Measurements from ENCODE around the gene KRT72.

Gene KRT72

DNA sequence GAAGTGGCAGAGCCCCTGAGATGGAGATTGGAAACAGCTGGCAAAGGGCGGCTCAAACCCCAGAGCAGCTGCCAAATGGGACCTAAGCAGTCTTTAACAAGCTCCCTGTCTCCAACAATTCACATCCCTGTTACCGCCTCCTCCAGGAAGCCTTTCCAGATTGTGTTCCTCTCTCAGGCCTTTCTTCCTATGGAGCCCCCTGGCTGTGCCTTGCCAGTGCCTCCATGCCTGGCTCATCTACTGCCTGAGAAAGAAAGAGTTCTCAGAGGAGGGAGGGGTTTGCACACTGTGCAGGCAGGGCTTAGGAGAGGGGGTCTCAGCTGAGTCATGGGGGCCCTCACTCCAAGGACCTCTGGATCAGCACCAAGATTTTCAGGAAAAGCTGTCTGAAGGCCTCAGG lies 18.8 kb downstream of the KRT72 start:
- Mint-ChIP-seq H3K4me1 (ENCODE audit: low read depth) (peaks cover 27% of the 10 kb centered on the region), H3K27me3 (ENCODE audit: low read depth) (no peaks in the 10 kb centered on the region), H3K27ac (no peak overlapping the region), H3K9me3 (no peaks in the 10 kb centered on the region), H3K36me3 (ENCODE audit: low read depth) (no peaks in the 10 kb centered on the region), H3K4me3 (no peak overlapping the region)

DNA sequence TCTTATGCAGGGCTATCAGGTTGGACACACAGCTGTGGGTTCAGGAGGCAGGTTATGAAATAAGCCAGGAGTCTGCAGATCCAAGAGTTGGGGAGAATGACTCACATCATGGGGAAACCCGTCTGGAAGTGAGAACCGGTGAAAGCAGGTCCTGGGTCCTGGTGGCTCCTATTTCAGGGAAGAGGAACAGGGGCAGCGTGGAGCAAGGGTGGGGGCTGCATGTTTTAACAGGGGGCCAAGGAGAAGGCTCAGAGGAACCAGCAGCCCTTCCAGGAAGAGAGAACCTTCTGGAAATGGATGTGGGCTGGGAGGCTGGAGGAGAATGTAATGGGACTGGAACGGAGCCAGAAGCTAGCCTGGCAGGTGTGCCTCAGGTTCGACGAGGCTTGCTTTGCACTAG lies 19.8 kb downstream of the KRT72 start:
- peaks cover 19% of the 10 kb centered on the region for H3K4me1 Mint-ChIP-seq (ENCODE audit: low read depth)
- no peaks in the 10 kb centered on the region for H3K36me3 Mint-ChIP-seq (ENCODE audit: low read depth)
- no peaks in the 10 kb centered on the region for H3K9me3 Mint-ChIP-seq
- no peak overlapping the region for H3K27ac Mint-ChIP-seq
- H3K27me3 Mint-ChIP-seq (ENCODE audit: low read depth): no peaks in the 10 kb centered on the region
- no peak overlapping the region for H3K4me3 Mint-ChIP-seq

DNA sequence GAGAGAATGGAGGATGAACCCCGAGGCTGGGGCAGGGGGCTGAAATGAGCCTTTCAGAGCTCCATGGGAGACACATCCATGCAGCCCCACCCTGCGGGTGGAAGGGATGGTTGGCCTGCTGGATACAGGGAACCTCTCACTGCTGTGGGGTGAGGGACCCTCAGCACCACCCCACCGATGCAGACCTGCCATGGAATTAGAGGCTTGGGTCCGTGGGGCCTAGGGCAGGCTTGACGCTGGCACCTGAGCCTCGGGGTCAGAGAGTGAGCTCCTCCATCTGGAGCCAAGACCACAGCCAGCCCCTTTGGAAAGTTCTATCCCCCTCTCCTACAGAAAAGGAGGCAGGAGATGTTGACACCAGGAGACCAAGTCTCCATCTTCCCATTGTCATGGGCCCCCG lies 20.2 kb downstream of the KRT72 start:
- no peaks in the 10 kb centered on the region for H3K27me3 Mint-ChIP-seq (ENCODE audit: low read depth)
- H3K27ac Mint-ChIP-seq: no peak overlapping the region
- no peaks in the 10 kb centered on the region for H3K36me3 Mint-ChIP-seq (ENCODE audit: low read depth)

DNA sequence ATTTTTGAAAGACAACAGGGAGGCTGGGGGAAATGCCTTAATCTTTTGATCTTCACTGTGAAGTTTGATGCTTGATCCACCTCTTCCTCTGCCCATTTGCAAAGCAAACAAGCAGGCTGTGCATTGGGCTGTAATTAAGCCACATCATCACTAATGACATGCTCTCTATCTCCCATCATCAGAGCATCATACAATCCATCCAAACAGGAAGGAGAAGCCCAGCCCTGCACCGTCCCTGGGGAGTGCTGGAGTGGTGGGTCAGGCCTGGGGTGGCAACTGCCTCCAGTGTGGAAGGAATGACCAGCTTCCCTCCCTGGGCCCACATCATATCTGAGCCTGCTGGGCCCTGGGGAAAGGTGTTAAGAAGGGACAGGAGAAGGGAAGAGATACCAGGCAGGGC lies 20.8 kb downstream of the KRT72 start:
- no peaks in the 10 kb centered on the region for H3K36me3 Mint-ChIP-seq (ENCODE audit: low read depth)
- H3K27me3 Mint-ChIP-seq (ENCODE audit: low read depth): no peaks in the 10 kb centered on the region
- H3K9me3 Mint-ChIP-seq: no peaks in the 10 kb centered on the region

More for the DNA sequence above, 20.2 kb downstream of the KRT72 start:
- H3K9me3 Mint-ChIP-seq: no peaks in the 10 kb centered on the region
- H3K4me3 Mint-ChIP-seq: no peak overlapping the region
- H3K4me1 Mint-ChIP-seq (ENCODE audit: low read depth): peaks cover 15% of the 10 kb centered on the region

DNA sequence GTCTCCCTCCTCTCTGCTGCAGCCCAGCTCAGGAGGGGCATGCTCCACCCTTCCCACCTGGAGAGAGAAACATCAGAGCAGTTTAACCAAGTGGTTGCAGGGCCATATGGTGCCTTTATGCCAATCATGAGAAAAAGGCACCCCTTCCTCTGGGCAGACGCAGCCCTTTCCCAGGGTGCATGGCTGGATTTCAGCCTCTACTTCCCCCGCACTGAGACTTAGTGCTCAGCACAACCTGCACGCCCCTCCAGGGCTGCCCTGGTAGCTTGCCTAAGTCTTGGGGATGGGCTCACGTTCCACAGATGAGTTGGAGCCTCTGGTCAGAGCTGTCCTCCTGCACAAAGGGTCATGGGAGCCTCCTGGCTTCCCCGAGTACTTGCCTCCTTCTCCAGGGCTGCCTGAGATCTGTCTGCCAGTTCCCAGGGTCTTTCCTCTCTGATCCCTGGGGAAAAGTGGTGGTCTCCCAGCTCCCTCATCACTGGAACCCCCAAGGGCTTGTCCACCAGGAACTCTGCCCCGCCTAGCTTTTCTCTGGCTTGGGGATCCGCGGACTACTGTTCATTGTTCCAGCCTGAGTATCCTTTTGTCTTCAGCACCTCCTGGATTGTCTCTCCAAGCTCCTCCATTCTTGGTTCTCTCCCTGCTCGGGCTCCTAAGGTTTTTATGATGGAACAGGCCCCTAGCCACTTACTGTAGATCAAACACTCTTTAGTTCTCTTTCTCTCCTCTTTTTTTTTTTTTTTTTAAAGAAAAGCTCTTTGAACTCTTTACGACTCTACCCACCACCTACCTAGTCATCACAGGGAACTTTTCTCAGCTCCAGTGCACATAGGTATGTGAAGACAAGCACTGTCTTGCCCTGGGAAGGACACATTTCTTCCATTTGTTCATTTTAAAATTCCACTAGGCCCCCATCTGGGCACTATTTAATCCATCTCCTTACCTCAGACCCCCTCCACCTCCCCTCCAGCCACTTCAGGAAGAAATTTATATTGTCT lies 21.5 kb downstream of the KRT72 start:
- Mint-ChIP-seq H3K9me3 (no peaks in the 10 kb centered on the region), H3K27me3 (ENCODE audit: low read depth) (no peaks in the 10 kb centered on the region), H3K27ac (no peak overlapping the region), H3K36me3 (ENCODE audit: low read depth) (no peaks in the 10 kb centered on the region), H3K4me1 (ENCODE audit: low read depth) (peaks cover 3% of the 10 kb centered on the region), H3K4me3 (no peak overlapping the region)

More for the DNA sequence above, 20.8 kb downstream of the KRT72 start:
- Mint-ChIP-seq H3K4me3 (no peak overlapping the region), H3K27ac (no peak overlapping the region), H3K4me1 (ENCODE audit: low read depth) (peaks cover 11% of the 10 kb centered on the region)

DNA sequence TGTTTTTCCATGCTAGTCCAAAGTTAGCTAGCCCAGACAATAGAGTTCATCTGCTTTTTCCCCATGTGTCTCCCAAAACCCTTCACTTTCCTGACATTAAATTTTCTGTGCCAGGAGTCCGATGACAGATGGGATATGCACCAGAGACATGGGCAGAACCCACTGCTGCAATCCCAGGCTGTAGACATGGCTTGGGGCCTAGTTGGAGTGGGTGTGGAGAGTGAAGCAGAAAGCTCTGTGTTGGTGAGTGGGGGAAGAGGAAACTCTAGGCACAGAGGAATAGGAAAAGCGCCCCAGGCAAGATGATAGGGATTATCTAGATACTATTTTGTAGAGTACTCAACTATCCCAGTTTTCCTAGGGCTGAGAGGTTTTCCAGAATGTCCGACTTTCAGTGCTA lies 22.8 kb downstream of the KRT72 start:
- H3K36me3 Mint-ChIP-seq (ENCODE audit: low read depth): no peaks in the 10 kb centered on the region
- H3K4me1 Mint-ChIP-seq (ENCODE audit: low read depth): peaks cover 3% of the 10 kb centered on the region
- H3K27ac Mint-ChIP-seq: no peak overlapping the region
- H3K9me3 Mint-ChIP-seq: no peaks in the 10 kb centered on the region
- H3K27me3 Mint-ChIP-seq (ENCODE audit: low read depth): no peaks in the 10 kb centered on the region
- H3K4me3 Mint-ChIP-seq: no peak overlapping the region

DNA sequence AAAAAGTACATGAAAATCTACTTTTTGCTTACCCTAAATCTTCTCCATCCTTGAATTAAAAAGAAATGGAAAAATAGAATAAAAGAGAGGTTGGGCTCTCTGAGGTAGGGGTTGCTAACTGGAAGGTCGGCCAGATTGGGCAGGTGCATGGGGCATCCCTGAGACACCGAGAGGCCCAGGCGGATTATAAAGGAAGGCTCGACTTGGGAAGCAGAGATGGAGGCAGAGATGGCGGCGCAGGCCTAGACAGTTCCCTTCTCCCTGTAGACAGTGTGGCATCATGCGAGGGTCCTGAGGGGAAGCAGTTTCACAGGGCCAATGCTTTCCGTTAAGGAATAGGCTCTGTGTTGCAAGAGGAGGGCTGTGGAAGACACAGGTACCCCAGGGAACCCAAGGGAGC lies 23.9 kb downstream of the KRT72 start:
- no peak overlapping the region for H3K27ac Mint-ChIP-seq
- H3K4me1 Mint-ChIP-seq (ENCODE audit: low read depth): no peaks in the 10 kb centered on the region
- no peaks in the 10 kb centered on the region for H3K27me3 Mint-ChIP-seq (ENCODE audit: low read depth)
- no peaks in the 10 kb centered on the region for H3K36me3 Mint-ChIP-seq (ENCODE audit: low read depth)
- no peaks in the 10 kb centered on the region for H3K9me3 Mint-ChIP-seq
- H3K4me3 Mint-ChIP-seq: no peak overlapping the region

DNA sequence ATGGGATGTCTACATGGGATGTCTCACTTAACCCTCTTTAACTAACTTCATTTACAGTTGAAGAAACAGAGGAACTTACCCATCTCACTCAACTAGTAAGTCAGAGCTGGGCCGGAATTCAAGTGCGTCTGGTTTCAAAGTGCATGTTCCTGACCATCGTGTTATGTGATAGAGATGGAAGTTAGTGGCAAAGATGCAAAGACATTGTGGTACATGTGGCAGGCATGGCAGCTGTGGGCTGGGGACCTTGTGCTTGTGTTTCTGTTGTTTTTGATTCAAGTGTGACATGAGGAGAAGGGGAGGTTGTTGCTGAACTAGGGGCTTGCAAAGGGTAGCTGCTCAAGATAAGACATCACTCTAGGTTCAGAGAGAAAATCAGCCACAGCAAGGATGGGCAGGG lies 25.3 kb downstream of the KRT72 start:
- Mint-ChIP-seq H3K36me3 (ENCODE audit: low read depth) (no peaks in the 10 kb centered on the region), H3K4me3 (no peak overlapping the region), H3K27me3 (ENCODE audit: low read depth) (no peaks in the 10 kb centered on the region), H3K27ac (no peak overlapping the region), H3K9me3 (no peaks in the 10 kb centered on the region), H3K4me1 (ENCODE audit: low read depth) (no peaks in the 10 kb centered on the region)

DNA sequence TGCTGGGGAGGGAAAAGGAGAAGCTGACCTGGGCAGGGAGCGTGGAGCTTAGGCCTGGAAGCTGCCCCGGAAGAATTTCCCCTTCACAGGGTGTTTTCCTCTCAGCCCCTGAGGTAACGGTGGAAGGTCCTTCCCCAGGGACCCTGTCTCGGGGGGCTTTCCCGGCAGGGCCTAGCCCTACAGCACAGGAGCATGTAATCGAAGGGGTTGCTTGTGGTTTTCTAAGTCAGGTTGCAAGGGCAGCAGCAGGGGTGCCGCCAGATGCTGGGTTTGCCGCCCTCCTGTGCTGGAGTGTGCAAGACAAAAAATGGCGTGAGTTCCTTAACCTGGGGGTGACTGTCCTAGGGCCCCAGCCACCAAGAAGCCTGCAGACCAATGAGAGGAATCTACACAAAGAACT lies 26.0 kb downstream of the KRT72 start:
- Mint-ChIP-seq H3K4me1 (ENCODE audit: low read depth) (no peaks in the 10 kb centered on the region), H3K9me3 (no peaks in the 10 kb centered on the region), H3K27me3 (ENCODE audit: low read depth) (no peaks in the 10 kb centered on the region), H3K27ac (no peak overlapping the region), H3K4me3 (no peak overlapping the region), H3K36me3 (ENCODE audit: low read depth) (no peaks in the 10 kb centered on the region)

DNA sequence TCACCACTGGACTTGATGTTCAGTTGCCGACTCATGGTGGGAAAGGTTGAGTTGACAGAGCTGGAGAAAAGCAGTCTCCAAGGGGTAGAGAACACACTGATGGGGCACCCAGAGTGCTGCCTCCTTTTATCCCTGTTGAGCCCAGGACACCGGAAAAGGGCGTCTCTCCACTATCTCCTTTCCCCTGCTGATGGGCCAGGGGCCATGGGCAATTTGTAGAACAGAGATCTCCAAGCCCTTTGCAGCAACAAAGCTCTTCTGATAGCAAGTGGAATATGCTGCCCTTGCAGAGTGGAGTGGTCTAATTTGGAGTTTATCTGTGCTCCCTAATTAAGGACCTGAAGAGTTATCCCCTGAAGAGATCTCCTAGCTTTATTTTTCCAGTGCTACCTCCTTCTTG lies 27.5 kb downstream of the KRT72 start, which contains the start of gene KRT74:
TSS of gene KRT74 (minus strand) at position 101 of the 400 bp plus-strand sequence. CDS start at position 35, 66 bp downstream.
- Mint-ChIP-seq H3K36me3 (ENCODE audit: low read depth) (no peaks in the 10 kb centered on the region), H3K27ac (no peak within 1 kb of the TSS), H3K4me1 (ENCODE audit: low read depth) (no peaks in the 10 kb centered on the region), H3K4me3 (no peak within 1 kb of the TSS), H3K27me3 (ENCODE audit: low read depth) (no peaks in the 10 kb centered on the region), H3K9me3 (no peaks in the 10 kb centered on the region)

DNA sequence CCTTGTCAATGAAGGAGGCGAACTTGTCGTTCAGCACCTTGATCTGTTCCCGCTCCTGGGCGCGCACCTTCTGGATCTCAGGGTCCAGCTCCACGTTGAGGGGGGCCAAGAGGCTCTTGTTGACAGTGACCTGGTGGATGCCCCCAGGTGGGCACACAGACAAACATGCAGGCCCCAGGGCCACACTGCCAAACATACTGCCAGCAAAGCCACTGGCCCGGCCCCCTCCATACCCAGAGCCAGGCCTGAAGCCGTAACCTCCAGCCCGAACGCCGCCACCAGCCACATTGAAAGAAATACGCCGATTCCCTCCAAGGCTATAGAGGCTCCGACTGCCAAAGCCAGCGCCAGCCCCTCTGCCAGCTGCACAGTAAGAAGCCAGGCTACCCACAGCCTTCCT lies 28.0 kb downstream of the KRT72 start:
- no peaks in the 10 kb centered on the region for H3K9me3 Mint-ChIP-seq
- H3K4me3 Mint-ChIP-seq: no peak overlapping the region
- no peak overlapping the region for H3K27ac Mint-ChIP-seq
- no peaks in the 10 kb centered on the region for H3K27me3 Mint-ChIP-seq (ENCODE audit: low read depth)
- H3K36me3 Mint-ChIP-seq (ENCODE audit: low read depth): no peaks in the 10 kb centered on the region
- H3K4me1 Mint-ChIP-seq (ENCODE audit: low read depth): no peaks in the 10 kb centered on the region

DNA sequence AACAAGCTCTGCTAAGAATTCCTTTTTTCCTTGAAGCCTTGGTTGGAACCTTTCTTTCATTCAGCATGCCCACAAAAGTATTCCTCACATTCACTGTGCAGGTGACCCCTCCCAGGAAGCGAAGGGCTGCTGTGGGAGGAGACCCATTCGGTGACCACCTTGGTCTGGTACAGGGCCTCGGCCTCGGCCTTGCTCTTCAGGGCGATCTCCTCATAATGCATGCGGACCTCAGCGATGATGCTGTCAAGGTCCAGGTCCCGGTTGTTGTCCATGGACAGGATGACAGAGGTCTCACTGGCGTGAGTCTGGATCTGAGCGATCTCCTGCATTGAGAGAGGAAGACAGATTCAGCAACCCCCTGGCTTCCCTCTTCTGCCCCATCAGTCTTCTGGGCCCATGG lies 30.8 kb downstream of the KRT72 start:
- H3K4me1 Mint-ChIP-seq (ENCODE audit: low read depth): no peaks in the 10 kb centered on the region
- no peaks in the 10 kb centered on the region for H3K9me3 Mint-ChIP-seq
- H3K36me3 Mint-ChIP-seq (ENCODE audit: low read depth): no peaks in the 10 kb centered on the region
- H3K4me3 Mint-ChIP-seq: no peak overlapping the region
- peaks cover 1% of the 10 kb centered on the region for H3K27me3 Mint-ChIP-seq (ENCODE audit: low read depth)
- no peak overlapping the region for H3K27ac Mint-ChIP-seq

DNA sequence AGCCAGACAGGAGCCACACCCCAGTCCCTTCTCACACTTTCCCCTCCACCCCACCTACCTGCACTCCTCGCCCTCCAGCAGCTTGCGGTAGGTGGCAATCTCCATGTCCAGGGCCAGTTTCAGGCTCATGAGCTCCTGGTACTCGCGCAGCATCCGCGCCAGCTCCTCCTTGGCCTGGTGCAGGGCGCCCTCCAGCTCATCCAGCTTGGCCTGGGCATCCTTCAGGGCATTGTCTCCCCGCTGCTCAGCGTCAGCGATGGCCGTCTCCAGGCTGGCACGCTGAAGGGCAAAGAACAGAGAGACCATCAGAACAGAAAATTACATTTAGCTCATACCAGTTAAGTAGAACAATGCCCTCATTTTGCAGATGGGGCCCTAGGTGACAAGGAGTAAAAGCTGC lies 33.2 kb downstream of the KRT72 start:
- Mint-ChIP-seq H3K27ac (no peak overlapping the region), H3K4me3 (no peak overlapping the region)

DNA sequence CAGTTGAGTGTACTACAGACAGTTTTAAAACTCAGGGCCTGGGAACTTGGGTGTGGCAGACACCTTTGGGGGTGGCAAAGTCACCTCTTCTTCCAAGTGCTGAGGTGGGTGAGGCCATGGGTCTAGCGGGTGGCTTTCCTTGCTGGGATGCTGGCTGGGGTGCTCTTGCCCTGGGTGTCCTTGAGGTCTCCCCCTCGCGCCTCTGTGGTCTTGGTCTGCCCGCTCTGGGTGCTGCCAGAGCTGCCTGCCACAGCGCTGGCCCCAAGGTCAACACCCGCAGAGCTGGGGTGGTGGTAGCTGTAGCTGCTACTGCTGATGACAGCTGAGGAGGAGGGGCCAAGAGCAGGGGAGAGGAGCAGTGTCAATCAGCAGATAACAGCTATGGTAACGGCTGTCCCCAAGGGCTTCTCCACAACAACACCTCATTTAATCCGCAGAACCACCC lies 34.4 kb downstream of the KRT72 start:
- Mint-ChIP-seq H3K27me3 (ENCODE audit: low read depth) (peaks cover 16% of the 10 kb centered on the region), H3K36me3 (ENCODE audit: low read depth) (no peaks in the 10 kb centered on the region), H3K4me1 (ENCODE audit: low read depth) (no peaks in the 10 kb centered on the region), H3K4me3 (no peak overlapping the region), H3K27ac (no peak overlapping the region), H3K9me3 (no peaks in the 10 kb centered on the region)

More for the DNA sequence above, 33.2 kb downstream of the KRT72 start:
- Mint-ChIP-seq H3K36me3 (ENCODE audit: low read depth) (no peaks in the 10 kb centered on the region), H3K27me3 (ENCODE audit: low read depth) (peaks cover 16% of the 10 kb centered on the region), H3K4me1 (ENCODE audit: low read depth) (no peaks in the 10 kb centered on the region), H3K9me3 (no peaks in the 10 kb centered on the region)

DNA sequence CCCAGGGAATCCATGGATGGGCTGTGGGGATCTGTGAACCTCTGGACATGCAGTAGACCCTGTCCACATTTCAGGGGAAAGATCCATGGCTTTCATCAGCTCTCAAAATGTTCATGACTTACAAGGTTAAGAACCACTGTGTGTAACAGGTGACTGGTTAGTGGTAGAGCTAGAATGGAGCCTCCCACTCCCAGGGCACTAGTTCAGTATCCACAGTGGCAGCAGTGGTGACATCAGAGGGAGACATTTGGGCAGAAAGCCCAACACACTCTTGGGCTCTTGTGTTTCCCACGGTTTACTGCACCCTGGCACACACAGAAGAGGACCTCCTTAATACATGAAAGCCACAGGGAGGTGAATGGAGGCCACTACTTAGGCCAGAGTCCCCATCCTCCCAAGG lies 36.7 kb downstream of the KRT72 start:
- no peaks in the 10 kb centered on the region for H3K36me3 Mint-ChIP-seq (ENCODE audit: low read depth)
- no peak overlapping the region for H3K4me3 Mint-ChIP-seq
- peaks cover 24% of the 10 kb centered on the region for H3K27me3 Mint-ChIP-seq (ENCODE audit: low read depth)
- H3K27ac Mint-ChIP-seq: no peak overlapping the region
- no peaks in the 10 kb centered on the region for H3K9me3 Mint-ChIP-seq
- no peaks in the 10 kb centered on the region for H3K4me1 Mint-ChIP-seq (ENCODE audit: low read depth)

Data from T-helper 1 cell treated with Interleukin-12 subunit alpha and Interleukin-12 subunit beta and Interleukin-4 antibody, amounts not matched to agents 30 μg/mL and 1 μg/mL, for 36 hours (primary cell).